ENCODE data around the gene KIF4B.

KIF4B gene

GRCh38 chr5:155057626-155058025, 44.1 kb downstream of the KIF4B start:
- no peak for DNase-seq (ENCODE audit: low spot score)

DNA sequence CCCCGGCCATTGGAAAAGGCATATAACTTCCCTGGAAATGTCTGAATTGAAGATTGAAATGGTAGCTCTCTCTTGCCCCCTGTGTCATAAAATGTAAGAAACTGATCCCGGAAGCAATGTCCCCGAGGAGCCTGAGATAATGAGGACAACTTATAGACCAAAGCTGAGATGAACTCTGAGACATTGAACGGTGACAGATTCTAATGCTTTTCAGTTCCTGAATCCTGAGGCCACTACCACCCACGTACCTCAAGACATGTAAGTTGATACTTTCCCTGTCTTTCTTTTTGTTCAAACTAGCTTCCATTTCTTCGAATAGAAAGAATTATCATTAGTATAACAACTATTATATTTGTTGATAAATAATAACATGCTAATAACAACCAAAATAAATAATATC, 51.0 kb downstream of the KIF4B start:
- DNase-seq (ENCODE audit: low spot score), result no peak

DNA sequence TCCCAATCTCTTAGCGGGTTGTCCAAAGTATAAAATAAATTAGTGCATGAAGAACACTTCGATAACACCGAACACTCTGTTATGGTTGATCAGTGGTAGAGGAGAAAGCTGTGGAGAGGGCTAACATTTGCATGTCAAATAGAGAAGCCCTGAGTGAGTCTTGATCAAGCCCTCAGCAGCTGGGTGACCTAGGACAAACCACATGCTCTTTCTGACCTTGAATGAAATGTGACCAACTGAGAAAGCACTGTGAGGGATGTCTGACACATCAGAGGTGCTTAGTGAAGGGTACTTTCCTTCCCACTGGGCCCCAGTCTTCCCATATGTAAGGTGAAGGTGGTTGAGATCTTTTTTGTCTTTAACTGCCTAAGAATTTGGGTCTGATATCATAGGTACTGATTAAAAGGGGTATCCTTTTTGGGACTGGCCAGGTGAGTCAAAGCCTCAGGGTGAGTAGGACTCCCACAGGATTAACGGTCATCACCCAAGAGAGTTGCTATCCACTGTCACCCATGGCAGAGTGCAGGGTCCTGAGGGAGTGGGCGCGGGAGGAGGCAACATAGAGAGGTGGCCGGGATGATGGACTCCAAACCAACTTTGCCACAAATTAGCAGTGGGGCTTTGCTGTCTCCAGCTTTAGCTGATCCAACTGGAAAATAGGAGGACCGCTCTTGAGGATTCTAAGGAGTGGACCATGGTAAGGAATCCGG, 53.5 kb downstream of the KIF4B start:
- no peak for DNase-seq (ENCODE audit: low spot score)

Data from hematopoietic multipotent progenitor cell treated with erythropoietin and hydrocortisone succinate and interleukin-3 and kit ligand, for 17 days (in vitro differentiated cells).